ENCODE measurements around the gene ABO. TPM values are rescaled to one million over a fixed set of nuclear protein-coding genes. Genes with fewer than 3 reads are reported as not detected.

ABO gene
- total and polyA plus RNA-seq, 2 of the 8 experiments (the other 6 are each of a cell fraction or from before 2014, with no cell fraction given): 0.03 TPM; not detected in 1

DNA sequence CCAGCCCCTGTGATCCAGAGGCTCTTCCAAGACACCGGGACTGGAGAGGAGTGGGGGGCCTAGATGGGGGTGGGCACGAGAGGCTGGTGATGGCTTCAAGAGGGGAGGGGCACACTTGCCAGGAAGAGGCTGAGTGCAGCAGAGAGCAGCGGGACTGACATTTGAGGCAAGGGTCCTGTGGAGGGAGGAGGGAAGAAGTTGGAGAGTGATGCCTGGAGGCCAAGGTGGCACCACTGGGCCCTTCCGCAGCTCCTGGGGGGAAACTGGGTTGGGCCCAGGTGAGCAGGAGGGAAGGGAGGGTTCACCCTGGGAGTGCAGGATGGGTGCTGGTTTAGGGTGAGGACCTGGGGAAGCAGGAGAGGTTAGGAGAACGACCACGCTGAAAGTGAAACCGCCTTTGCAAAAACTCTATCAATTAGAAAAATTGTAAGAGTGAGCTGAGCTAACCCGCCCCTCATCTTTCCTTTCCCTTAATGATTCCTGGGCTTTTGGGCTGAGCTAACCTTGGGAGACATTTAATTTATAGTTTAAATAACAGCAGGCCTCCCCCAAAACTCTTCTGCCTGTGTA, 26.2 kb downstream of the ABO start:
- WGBS, 2 experiments (ENCODE audit: extremely low coverage in 1 of 2, insufficient coverage in 1 of 2, insufficient read length in 1 of 2, insufficient replicate concordance in 2 of 2, low coverage in 1 of 2, low lambda C conversion rate in 2 of 2, missing lambda C conversion rate in 1 of 2): 95% methylated on average over 8 of the region's 8 CpGs; no CpG with 5 or more reads in 1 of the 2 experiments
- H3K23ac ChIP-seq (ENCODE audit: insufficient read length): no peak overlapping the region
- no peak overlapping the region for H3K14ac ChIP-seq (ENCODE audit: insufficient read length)
- no peak overlapping the region for H2AK5ac ChIP-seq (ENCODE audit: low read depth, low read length)
- CTCF ChIA-PET (ENCODE audit: partially characterized antibody): interaction anchor here (0.7 to 3.9 kb wide), 2 partner anchors 10 to 118 kb away, joined by 3 to 24 read pairs; no protein-coding TSS in a partner anchor
- DNase-seq (ENCODE audit: low read depth in 1 of 2, low spot score in 2 of 2) (no peak), FAIRE-seq (no peak)
- H3K27ac ChIP-seq (ENCODE audit: low read depth, low read length): no peak overlapping the region
- H3K4me1 ChIP-seq (replicated peaks in 1 of 4; ENCODE audit: control insufficient read depth in 3 of 4, insufficient read depth in 4 of 4, low read length in 3 of 4): no peaks in the 10 kb centered on the region
- H3K4ac ChIP-seq (replicated peaks; ENCODE audit: insufficient read length, low read depth, low read length): no peak overlapping the region
- no peak overlapping the region for H3K4me3 ChIP-seq (ENCODE audit: extremely low read depth in 1 of 4, insufficient read depth in 2 of 4, low read depth in 3 of 4, low read length in 4 of 4)
- no peak overlapping the region for H3K9ac ChIP-seq (replicated peaks in 1 of 4; ENCODE audit: extremely low read depth in 1 of 4, low read depth in 3 of 4, low read length in 3 of 4)
- H3K56ac ChIP-seq (replicated peaks; ENCODE audit: insufficient read length, low read depth, low read length): no peak overlapping the region
- no peak overlapping the region for H2BK5ac ChIP-seq (ENCODE audit: low read depth, low read length)
- H2AFZ ChIP-seq (ENCODE audit: low read length): no peak overlapping the region
- H3K27me3 ChIP-seq (replicated peaks in 1 of 4; ENCODE audit: control insufficient read depth in 3 of 4, extremely low read depth in 1 of 4, insufficient read depth in 3 of 4, low read length in 3 of 4): no peaks in the 10 kb centered on the region
- no peaks in the 10 kb centered on the region for H3K36me3 ChIP-seq (ENCODE audit: control insufficient read depth in 2 of 4, insufficient read depth in 4 of 4, low read length in 3 of 4)
- no peaks in the 10 kb centered on the region for H3K23me2 ChIP-seq (ENCODE audit: low read depth, low read length)
- POLR2A ChIA-PET (ENCODE audit: partially characterized antibody): no interaction called here
- no peaks in the 10 kb centered on the region for H3K9me3 ChIP-seq (ENCODE audit: insufficient read depth in 2 of 2, low read depth in 1 of 2, low read length in 1 of 2)
- H3K79me2 ChIP-seq (ENCODE audit: control insufficient read depth in 1 of 2, insufficient read depth in 2 of 2, low read length in 2 of 2): no peaks in the 10 kb centered on the region
- no peak overlapping the region for H4K5ac ChIP-seq (ENCODE audit: insufficient read length, low read depth, low read length)
- H3K4me2 ChIP-seq (ENCODE audit: insufficient read depth in 1 of 2, low read depth in 2 of 2, low read length in 2 of 2): no peak overlapping the region
- no peak overlapping the region for H2BK15ac ChIP-seq (ENCODE audit: low read length)
- H3K79me1 ChIP-seq (ENCODE audit: low read depth, low read length): no peaks in the 10 kb centered on the region
- H4K8ac ChIP-seq (ENCODE audit: extremely low read depth, insufficient read depth, low read length): no peak overlapping the region
- no peak overlapping the region for H2BK120ac ChIP-seq (replicated peaks; ENCODE audit: low read depth, low read length)
- no peaks in the 10 kb centered on the region for H4K20me1 ChIP-seq (replicated peaks in 1 of 2; ENCODE audit: control insufficient read depth in 1 of 2, insufficient read depth in 2 of 2, low read length in 2 of 2)
- H2BK20ac ChIP-seq (ENCODE audit: low read length): no peak overlapping the region
- no peak overlapping the region for H3K18ac ChIP-seq (ENCODE audit: extremely low read depth, low read length)
- H4K91ac ChIP-seq (replicated peaks; ENCODE audit: insufficient read length, low read length): no peak overlapping the region
- H2BK12ac ChIP-seq (ENCODE audit: low read depth, low read length): no peak overlapping the region
- no peak for TF ChIP-seq RXRA (IDR thresholded peaks at IDR 0.05; ENCODE audit: insufficient read depth, low read depth, low read length)
- no peak for TF ChIP-seq SIRT6 (IDR thresholded peaks at IDR 0.05; ENCODE audit: low read length)
- TF ChIP-seq KDM5A (IDR thresholded peaks at IDR 0.05; ENCODE audit: low read length): no peak
- no peak for TF ChIP-seq TEAD4 (IDR thresholded peaks at IDR 0.05; ENCODE audit: low read depth, low read length)
- no peak for TF ChIP-seq SP4 (IDR thresholded peaks at IDR 0.05; ENCODE audit: low read length)
- no peak for TF ChIP-seq BRCA1 (IDR thresholded peaks at IDR 0.05; ENCODE audit: low read depth, low read length)
- TF ChIP-seq TCF12 (IDR thresholded peaks at IDR 0.05; ENCODE audit: low read depth, low read length): no peak
- no peak for TF ChIP-seq TAF1 (IDR thresholded peaks at IDR 0.05; ENCODE audit: low read depth, low read length)
- TF ChIP-seq MAFK (IDR thresholded peaks at IDR 0.05; ENCODE audit: low read depth, low read length): no peak
- TF ChIP-seq, protein P1, sequence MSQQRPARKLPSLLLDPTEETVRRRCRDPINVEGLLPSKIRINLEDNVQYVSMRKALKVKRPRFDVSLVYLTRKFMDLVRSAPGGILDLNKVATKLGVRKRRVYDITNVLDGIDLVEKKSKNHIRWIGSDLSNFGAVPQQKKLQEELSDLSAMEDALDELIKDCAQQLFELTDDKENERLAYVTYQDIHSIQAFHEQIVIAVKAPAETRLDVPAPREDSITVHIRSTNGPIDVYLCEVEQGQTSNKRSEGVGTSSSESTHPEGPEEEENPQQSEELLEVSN (IDR thresholded peaks at IDR 0.05): no peak
- no peak for TF ChIP-seq GABPA (IDR thresholded peaks at IDR 0.05; ENCODE audit: borderline replicate concordance, insufficient read depth, low read length)
- no peak for TF ChIP-seq TAF7 (optimal IDR thresholded peaks at IDR 0.05; ENCODE audit: borderline replicate concordance, low read depth, low read length)
- TF ChIP-seq RFX5 (IDR thresholded peaks at IDR 0.05; ENCODE audit: borderline replicate concordance, low read depth, low read length): no peak
- no peak for TF ChIP-seq CEBPB (IDR thresholded peaks at IDR 0.05; ENCODE audit: low read depth, low read length)
- no peak for TF ChIP-seq SP2 (IDR thresholded peaks at IDR 0.05; ENCODE audit: low read length)
- TF ChIP-seq POLR2A (IDR thresholded peaks at IDR 0.05; ENCODE audit: control extremely low read depth in 1 of 2, low read depth in 2 of 2, low read length in 2 of 2): no peak
